AG08395 (cell line): ENCODE data around the gene HVCN1.
A peak's percentile ranks its signal among the peaks of the same experiment; 100 is the strongest.
"Not testable (repeated sequence)": the region's sequence is repeated elsewhere in the genome, so short reads cannot be mapped to it uniquely, and the experiment has no call there.

Source experiments
- DNase-seq: peaks from one replicate; pipeline ENCODE4 v3.0.0; 2012; ENCODE audit warnings: mixed read lengths, low spot score

Gene HVCN1

GRCh38 chr12:110688446-110689280, at the start of gene HVCN1:
TSS of gene HVCN1 (minus strand) at chr12:110689115. CDS start at chr12:110683245, 5,870 bp downstream.
- DNase-seq: peak; percentile 67

- no peak for DNase-seq
Measured at GRCh38 chr12:110737532-110737931, 48.6 kb upstream of the HVCN1 start.

GRCh38 chr12:110737016-110737415, 48.1 kb upstream of the HVCN1 start:
- DNase-seq: peak; percentile 36

GRCh38 chr12:110733900-110734299, 45.0 kb upstream of the HVCN1 start:
- no peak for DNase-seq

- DNase-seq: peak; percentile 49
Measured at GRCh38 chr12:110733089-110733715, 44.3 kb upstream of the HVCN1 start.

- DNase-seq: no peak
Measured at GRCh38 chr12:110732572-110732971, 43.7 kb upstream of the HVCN1 start.

- DNase-seq: no peak
Measured at GRCh38 chr12:110731479-110731878, 42.6 kb upstream of the HVCN1 start.

GRCh38 chr12:110728628-110729027, 39.7 kb upstream of the HVCN1 start:
- DNase-seq: no peak

GRCh38 chr12:110726708-110727369, 37.9 kb upstream of the HVCN1 start:
- no peak for DNase-seq

GRCh38 chr12:110726028-110726427, 37.1 kb upstream of the HVCN1 start:
- DNase-seq: no peak

- no peak for DNase-seq
Measured at GRCh38 chr12:110725267-110725666, 36.4 kb upstream of the HVCN1 start.

- not testable (repeated sequence) for DNase-seq
Measured at GRCh38 chr12:110722892-110723291, 34.0 kb upstream of the HVCN1 start.

GRCh38 chr12:110721570-110721969, 32.7 kb upstream of the HVCN1 start:
- no peak for DNase-seq

- DNase-seq: no peak
Measured at GRCh38 chr12:110720516-110720915, 31.6 kb upstream of the HVCN1 start.

- DNase-seq: no peak
Measured at GRCh38 chr12:110718222-110718908, 29.4 kb upstream of the HVCN1 start.

GRCh38 chr12:110717037-110717436, 28.1 kb upstream of the HVCN1 start:
- DNase-seq: no peak

- DNase-seq: no peak
Measured at GRCh38 chr12:110708917-110709316, 20.0 kb upstream of the HVCN1 start.

GRCh38 chr12:110705309-110705708, 16.4 kb upstream of the HVCN1 start:
- no peak for DNase-seq

- DNase-seq: no peak
Measured at GRCh38 chr12:110704750-110705149, 15.8 kb upstream of the HVCN1 start.

- no peak for DNase-seq
Measured at GRCh38 chr12:110704231-110704630, 15.3 kb upstream of the HVCN1 start.

- no peak for DNase-seq
Measured at GRCh38 chr12:110702081-110702480, 13.2 kb upstream of the HVCN1 start.
